SK-N-SH treated with all-trans-retinoic acid at 6 μM for 48 hours (cell line): ENCODE data around the gene ADAM11.

Source experiments
- BACH2 ChIP-seq: fragments of 250-450 bp; sonication (Bioruptor Pico); IDR thresholded peaks from 2 replicates; pipeline ENCODE4 v1.9.0; 2021; ENCODE audit warnings: mild to moderate bottlenecking, borderline replicate concordance
- ZFP30 ChIP-seq: fragments of 450-650 bp; formaldehyde crosslinking; IDR thresholded peaks from 2 replicates; pipeline ENCODE4 v1.5.0; 2022; ENCODE audit warnings: mild to moderate bottlenecking, moderate library complexity
- TF ChIP-seq, protein P1 (sequence below): fragments of 250-450 bp; sonication (Bioruptor Pico); IDR thresholded peaks from 2 replicates; pipeline ENCODE4 v1.8.0; 2020; ENCODE audit warnings: mild to moderate bottlenecking, moderate library complexity, borderline replicate concordance

DNA sequence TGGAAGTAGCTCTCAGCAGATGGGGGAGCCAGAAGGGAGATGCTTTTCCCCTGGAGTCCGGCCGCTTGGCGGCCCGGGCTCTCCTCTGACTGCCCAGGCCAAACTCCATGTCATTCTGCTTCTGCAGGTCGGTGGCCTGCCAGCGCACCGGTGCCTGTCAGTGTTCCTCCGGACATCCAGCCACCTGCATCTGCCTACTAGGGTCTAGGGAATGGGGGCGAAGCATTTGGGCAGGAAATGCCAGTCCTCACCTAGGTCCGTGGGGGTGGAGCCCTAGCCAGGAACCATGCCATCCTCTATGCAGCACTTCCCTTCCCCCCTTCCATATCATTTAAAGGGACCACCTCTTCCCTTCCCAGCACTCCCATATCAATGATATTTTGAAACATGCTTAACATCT is 37.1 kb downstream of the ADAM11 start:
- TF ChIP-seq ZFP30 (CRISPR knock-in tag) (no peak), BACH2 (CRISPR knock-in tag) (no peak)
- TF ChIP-seq, protein P1, sequence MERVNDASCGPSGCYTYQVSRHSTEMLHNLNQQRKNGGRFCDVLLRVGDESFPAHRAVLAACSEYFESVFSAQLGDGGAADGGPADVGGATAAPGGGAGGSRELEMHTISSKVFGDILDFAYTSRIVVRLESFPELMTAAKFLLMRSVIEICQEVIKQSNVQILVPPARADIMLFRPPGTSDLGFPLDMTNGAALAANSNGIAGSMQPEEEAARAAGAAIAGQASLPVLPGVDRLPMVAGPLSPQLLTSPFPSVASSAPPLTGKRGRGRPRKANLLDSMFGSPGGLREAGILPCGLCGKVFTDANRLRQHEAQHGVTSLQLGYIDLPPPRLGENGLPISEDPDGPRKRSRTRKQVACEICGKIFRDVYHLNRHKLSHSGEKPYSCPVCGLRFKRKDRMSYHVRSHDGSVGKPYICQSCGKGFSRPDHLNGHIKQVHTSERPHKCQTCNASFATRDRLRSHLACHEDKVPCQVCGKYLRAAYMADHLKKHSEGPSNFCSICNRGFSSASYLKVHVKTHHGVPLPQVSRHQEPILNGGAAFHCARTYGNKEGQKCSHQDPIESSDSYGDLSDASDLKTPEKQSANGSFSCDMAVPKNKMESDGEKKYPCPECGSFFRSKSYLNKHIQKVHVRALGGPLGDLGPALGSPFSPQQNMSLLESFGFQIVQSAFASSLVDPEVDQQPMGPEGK (CRISPR knock-in tag), result no peak
